Ishikawa (cell line): Measurements from ENCODE around the gene PPM1F.

ENCODE experiments used
- CEBPB ChIP-seq: IDR thresholded peaks from 2 replicates; pipeline ENCODE4 v1.6.1; 2012
- CREB1 ChIP-seq: IDR thresholded peaks from 2 replicates; pipeline ENCODE4 v1.6.1; 2012; ENCODE audit warnings: low read depth
- EGR1 ChIP-seq: IDR thresholded peaks from 2 replicates; pipeline ENCODE4 v1.6.1; 2012
- EP300 ChIP-seq: IDR thresholded peaks from 2 replicates; pipeline ENCODE4 v1.6.1; 2012; ENCODE audit warnings: borderline replicate concordance
- FOXM1 ChIP-seq: IDR thresholded peaks from 2 replicates; pipeline ENCODE4 v1.6.1; 2012; ENCODE audit warnings: low read depth, borderline replicate concordance
- NFIC ChIP-seq: IDR thresholded peaks from 2 replicates; pipeline ENCODE4 v1.6.1; 2012
- RAD21 ChIP-seq: IDR thresholded peaks from 2 replicates; pipeline ENCODE4 v1.6.1; 2012; ENCODE audit warnings: low read depth
- TAF1 ChIP-seq: IDR thresholded peaks from 2 replicates; pipeline ENCODE4 v1.6.1; 2012; ENCODE audit warnings: low read depth, mild to moderate bottlenecking
- TCF12 ChIP-seq: IDR thresholded peaks from 2 replicates; pipeline ENCODE4 v1.6.1; 2012; ENCODE audit warnings: low read depth
- TEAD4 ChIP-seq: IDR thresholded peaks from 2 replicates; pipeline ENCODE4 v1.6.1; 2012
- YY1 ChIP-seq: IDR thresholded peaks from 2 replicates; pipeline ENCODE4 v1.6.1; 2012; ENCODE audit warnings: low read depth
- ZBTB7A ChIP-seq: IDR thresholded peaks from 2 replicates; pipeline ENCODE4 v1.6.1; 2012; ENCODE audit warnings: low read depth
- TF ChIP-seq, protein P1 (sequence below): IDR thresholded peaks from 2 replicates; pipeline ENCODE4 v1.6.1; 2012
- TF ChIP-seq, protein P2 (sequence below): IDR thresholded peaks from 2 replicates; pipeline ENCODE4 v1.6.1; 2012; ENCODE audit warnings: low read depth, mild to moderate bottlenecking
- TF ChIP-seq, protein P3 (sequence below): IDR thresholded peaks from 2 replicates; pipeline ENCODE4 v1.6.1; 2012

The PPM1F gene

GRCh38 chr22:21944871-21945270, 7.8 kb downstream of the PPM1F start:
- TF ChIP-seq EGR1 (no peak), EP300 (no peak), TAF1 (no peak), RAD21 (no peak), FOXM1 (no peak), NFIC (no peak), TCF12 (no peak), CREB1 (no peak), TEAD4 (no peak), CEBPB (no peak)
- TF ChIP-seq, protein P1, sequence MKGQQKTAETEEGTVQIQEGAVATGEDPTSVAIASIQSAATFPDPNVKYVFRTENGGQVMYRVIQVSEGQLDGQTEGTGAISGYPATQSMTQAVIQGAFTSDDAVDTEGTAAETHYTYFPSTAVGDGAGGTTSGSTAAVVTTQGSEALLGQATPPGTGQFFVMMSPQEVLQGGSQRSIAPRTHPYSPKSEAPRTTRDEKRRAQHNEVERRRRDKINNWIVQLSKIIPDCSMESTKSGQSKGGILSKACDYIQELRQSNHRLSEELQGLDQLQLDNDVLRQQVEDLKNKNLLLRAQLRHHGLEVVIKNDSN: no peak
- TF ChIP-seq, protein P2, sequence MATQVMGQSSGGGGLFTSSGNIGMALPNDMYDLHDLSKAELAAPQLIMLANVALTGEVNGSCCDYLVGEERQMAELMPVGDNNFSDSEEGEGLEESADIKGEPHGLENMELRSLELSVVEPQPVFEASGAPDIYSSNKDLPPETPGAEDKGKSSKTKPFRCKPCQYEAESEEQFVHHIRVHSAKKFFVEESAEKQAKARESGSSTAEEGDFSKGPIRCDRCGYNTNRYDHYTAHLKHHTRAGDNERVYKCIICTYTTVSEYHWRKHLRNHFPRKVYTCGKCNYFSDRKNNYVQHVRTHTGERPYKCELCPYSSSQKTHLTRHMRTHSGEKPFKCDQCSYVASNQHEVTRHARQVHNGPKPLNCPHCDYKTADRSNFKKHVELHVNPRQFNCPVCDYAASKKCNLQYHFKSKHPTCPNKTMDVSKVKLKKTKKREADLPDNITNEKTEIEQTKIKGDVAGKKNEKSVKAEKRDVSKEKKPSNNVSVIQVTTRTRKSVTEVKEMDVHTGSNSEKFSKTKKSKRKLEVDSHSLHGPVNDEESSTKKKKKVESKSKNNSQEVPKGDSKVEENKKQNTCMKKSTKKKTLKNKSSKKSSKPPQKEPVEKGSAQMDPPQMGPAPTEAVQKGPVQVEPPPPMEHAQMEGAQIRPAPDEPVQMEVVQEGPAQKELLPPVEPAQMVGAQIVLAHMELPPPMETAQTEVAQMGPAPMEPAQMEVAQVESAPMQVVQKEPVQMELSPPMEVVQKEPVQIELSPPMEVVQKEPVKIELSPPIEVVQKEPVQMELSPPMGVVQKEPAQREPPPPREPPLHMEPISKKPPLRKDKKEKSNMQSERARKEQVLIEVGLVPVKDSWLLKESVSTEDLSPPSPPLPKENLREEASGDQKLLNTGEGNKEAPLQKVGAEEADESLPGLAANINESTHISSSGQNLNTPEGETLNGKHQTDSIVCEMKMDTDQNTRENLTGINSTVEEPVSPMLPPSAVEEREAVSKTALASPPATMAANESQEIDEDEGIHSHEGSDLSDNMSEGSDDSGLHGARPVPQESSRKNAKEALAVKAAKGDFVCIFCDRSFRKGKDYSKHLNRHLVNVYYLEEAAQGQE: no peak

- no peak for TF ChIP-seq CEBPB
- TF ChIP-seq TEAD4: no peak
- no peak for TF ChIP-seq CREB1
- no peak for TF ChIP-seq EP300
- no peak for TF ChIP-seq ZBTB7A
- no peak for TF ChIP-seq TCF12
- TF ChIP-seq EGR1: no peak
- no peak for TF ChIP-seq RAD21
- TF ChIP-seq, protein P2: no peak
- no peak for TF ChIP-seq FOXM1
- TF ChIP-seq TAF1: no peak
- TF ChIP-seq NFIC: no peak
- TF ChIP-seq, protein P3, sequence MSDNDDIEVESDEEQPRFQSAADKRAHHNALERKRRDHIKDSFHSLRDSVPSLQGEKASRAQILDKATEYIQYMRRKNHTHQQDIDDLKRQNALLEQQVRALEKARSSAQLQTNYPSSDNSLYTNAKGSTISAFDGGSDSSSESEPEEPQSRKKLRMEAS: no peak
- TF ChIP-seq YY1: no peak
- TF ChIP-seq, protein P1: no peak
Observed at GRCh38 chr22:21943571-21944448, 8.8 kb downstream of the PPM1F start.

- no peak for TF ChIP-seq TAF1
- TF ChIP-seq CEBPB: no peak
- TF ChIP-seq NFIC: no peak
- no peak for TF ChIP-seq EP300
- no peak for TF ChIP-seq EGR1
Observed at GRCh38 chr22:21942407-21943343, 10.0 kb downstream of the PPM1F start.

DNA sequence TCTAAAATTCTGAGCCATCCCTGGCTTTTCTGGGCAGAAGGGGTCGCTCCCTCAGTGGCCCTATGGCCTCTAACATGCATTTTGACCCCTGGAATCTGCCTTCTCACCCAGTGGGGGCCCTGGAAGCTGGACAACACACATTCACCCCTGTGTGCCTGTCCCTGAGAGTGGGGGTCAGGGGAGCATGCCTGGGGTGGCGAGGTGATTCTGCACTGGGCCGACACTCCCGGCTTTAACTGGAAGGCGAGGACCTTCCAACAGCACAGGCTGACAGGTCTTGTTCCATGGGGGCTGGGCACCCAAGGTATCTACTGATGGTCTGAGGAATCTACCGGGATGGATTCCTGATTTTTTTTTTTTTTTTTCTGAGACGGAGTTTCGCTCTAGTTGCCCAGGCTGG, 10.7 kb downstream of the PPM1F start:
- TF ChIP-seq TEAD4: no peak
- no peak for TF ChIP-seq ZBTB7A
- no peak for TF ChIP-seq TCF12
- TF ChIP-seq CEBPB: no peak
- TF ChIP-seq RAD21: no peak
- TF ChIP-seq, protein P2: no peak
- no peak for TF ChIP-seq YY1
- TF ChIP-seq CREB1: no peak
- no peak for TF ChIP-seq NFIC
- TF ChIP-seq TAF1: no peak
- TF ChIP-seq FOXM1: no peak
- TF ChIP-seq, protein P1: no peak
- TF ChIP-seq, protein P3: no peak
- TF ChIP-seq EP300: no peak
- TF ChIP-seq EGR1: no peak
